HK-2 (cell line): Measurements from ENCODE around the gene AOX1.
"Not testable (repeated sequence)": the region's sequence is repeated elsewhere in the genome, so short reads cannot be mapped to it uniquely, and the experiment has no call there.

Source experiments
- DNase-seq: peaks from one replicate; pipeline ENCODE4 v3.0.0-alpha.2; 2018; ENCODE audit not compliant: unreplicated experiment

Gene AOX1

GRCh38 chr2:200585730-200586643 lies at the start of gene AOX1:
Gene AOX1, plus strand, starts transcription at chr2:200586014. Its CDS starts 95 bp downstream, at chr2:200586109.
- DNase-seq: no peak

- DNase-seq: no peak
Observed at GRCh38 chr2:200538139-200538538, 47.7 kb upstream of the AOX1 start.

- no peak for DNase-seq
Observed at GRCh38 chr2:200540793-200541192, 45.0 kb upstream of the AOX1 start.

- not testable (repeated sequence) for DNase-seq
Observed at GRCh38 chr2:200566596-200566995, 19.2 kb upstream of the AOX1 start.

- DNase-seq: no peak
Observed at GRCh38 chr2:200567932-200568331, 17.9 kb upstream of the AOX1 start.

GRCh38 chr2:200575957-200576356 lies 9.9 kb upstream of the AOX1 start:
- DNase-seq: no peak

GRCh38 chr2:200577027-200577426 lies 8.8 kb upstream of the AOX1 start:
- DNase-seq: no peak

- DNase-seq: no peak
Observed at GRCh38 chr2:200578778-200579177, 7.0 kb upstream of the AOX1 start.

GRCh38 chr2:200584639-200585038 lies 1.2 kb upstream of the AOX1 start:
- DNase-seq: no peak

- DNase-seq: no peak
Observed at GRCh38 chr2:200585340-200585729, 479 bp upstream of the AOX1 start.

- no peak for DNase-seq
Observed at GRCh38 chr2:200586644-200586975, 796 bp downstream of the AOX1 start.

- DNase-seq: no peak
Observed at GRCh38 chr2:200587007-200587616, 1.3 kb downstream of the AOX1 start.

GRCh38 chr2:200588076-200588678 lies 2.4 kb downstream of the AOX1 start:
- no peak for DNase-seq

GRCh38 chr2:200590090-200590489 lies 4.3 kb downstream of the AOX1 start:
- no peak for DNase-seq

- DNase-seq: no peak
Observed at GRCh38 chr2:200591308-200591707, 5.5 kb downstream of the AOX1 start.

- no peak for DNase-seq
Observed at GRCh38 chr2:200592406-200593075, 6.7 kb downstream of the AOX1 start.

- DNase-seq: no peak
Observed at GRCh38 chr2:200593905-200594304, 8.1 kb downstream of the AOX1 start.

GRCh38 chr2:200595913-200596312 lies 10.1 kb downstream of the AOX1 start:
- no peak for DNase-seq

GRCh38 chr2:200596774-200597570 lies 11.2 kb downstream of the AOX1 start:
- no peak for DNase-seq

- DNase-seq: no peak
Observed at GRCh38 chr2:200599206-200599605, 13.4 kb downstream of the AOX1 start.

GRCh38 chr2:200600549-200601225 lies 14.9 kb downstream of the AOX1 start:
- no peak for DNase-seq
